Peyer's patch (tissue), 4 donors: ENCODE results near the gene PTBP2.

Experiments used
- CTCF ChIP-seq, 6 experiments: fragments of 450-650 bp in 4 of 6; fragments of 200-600 bp in 2 of 6; sonication (generic) in 1 of 6; IDR thresholded peaks; one replicate each; pipeline ENCODE4 v1.5.1; 2017 to 2019; ENCODE audit warnings: antibody characterized with exemption in 6 of 6, mild to moderate bottlenecking in 3 of 6, moderate library complexity in 1 of 6
- POLR2A ChIP-seq, 2 donors: fragments of 450-650 bp; IDR thresholded peaks; one replicate each; pipeline ENCODE4 v1.5.1; 2017; ENCODE audit warnings: antibody characterized with exemption in 2 of 2, mild to moderate bottlenecking in 2 of 2, moderate library complexity in 2 of 2

- TF ChIP-seq POLR2A (IDR thresholded peaks at IDR 0.05) (no peak), CTCF (IDR thresholded peaks at IDR 0.05) (no peak)
Measured at GRCh38 chr1:96727860-96728259, 6.3 kb downstream of the PTBP2 start.
